ENCODE measurements around the gene HYAL1.
A peak's percentile ranks its signal among the peaks of the same experiment; 100 is the strongest.

HYAL1 gene

DNA sequence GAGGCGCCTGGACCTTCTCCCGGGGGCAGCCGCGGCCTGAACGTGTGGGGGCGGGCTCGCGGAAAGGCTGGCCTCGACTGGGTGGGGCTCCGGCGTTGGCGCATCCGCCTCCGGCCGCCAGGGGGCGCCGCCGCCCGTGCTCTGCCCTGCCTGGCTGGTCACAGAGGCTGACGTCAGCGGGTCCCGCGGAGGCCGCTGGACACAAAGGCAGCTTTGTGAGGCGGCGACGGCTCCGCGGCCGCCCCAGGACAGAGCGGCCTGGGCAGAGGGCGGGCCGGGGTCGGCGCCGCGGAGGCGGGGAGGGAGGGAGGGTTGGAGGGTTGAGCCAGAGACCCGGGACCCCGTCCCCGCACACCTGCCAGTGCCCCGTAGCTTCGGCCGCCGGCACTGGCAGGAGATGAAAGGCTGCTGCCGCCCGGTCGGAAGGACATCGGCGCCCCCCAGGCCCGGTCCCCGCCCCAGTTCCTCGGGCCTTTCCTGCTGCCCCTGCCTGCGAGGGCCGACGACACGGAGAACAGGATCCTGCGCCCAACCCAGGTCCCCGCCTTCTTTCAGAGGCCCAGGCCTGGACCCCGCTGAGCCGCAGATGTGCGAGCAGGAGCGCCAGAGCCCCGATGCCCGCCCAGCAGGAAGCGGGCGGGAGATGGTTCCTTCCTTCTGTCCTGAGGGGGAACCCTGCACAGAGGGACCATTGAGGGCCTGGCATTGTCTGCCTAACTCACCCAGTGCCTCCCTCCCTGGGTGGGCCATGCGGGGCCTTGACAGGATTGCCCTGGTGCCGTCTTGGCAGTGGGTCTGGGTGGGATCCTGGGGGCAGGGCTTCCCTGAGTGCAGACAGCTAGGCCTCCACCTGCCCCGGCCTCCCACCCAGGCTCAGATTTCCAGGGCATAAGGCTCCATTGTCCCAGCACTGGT, 43.1 kb downstream of the HYAL1 start:
- TF ChIP-seq, protein P1, sequence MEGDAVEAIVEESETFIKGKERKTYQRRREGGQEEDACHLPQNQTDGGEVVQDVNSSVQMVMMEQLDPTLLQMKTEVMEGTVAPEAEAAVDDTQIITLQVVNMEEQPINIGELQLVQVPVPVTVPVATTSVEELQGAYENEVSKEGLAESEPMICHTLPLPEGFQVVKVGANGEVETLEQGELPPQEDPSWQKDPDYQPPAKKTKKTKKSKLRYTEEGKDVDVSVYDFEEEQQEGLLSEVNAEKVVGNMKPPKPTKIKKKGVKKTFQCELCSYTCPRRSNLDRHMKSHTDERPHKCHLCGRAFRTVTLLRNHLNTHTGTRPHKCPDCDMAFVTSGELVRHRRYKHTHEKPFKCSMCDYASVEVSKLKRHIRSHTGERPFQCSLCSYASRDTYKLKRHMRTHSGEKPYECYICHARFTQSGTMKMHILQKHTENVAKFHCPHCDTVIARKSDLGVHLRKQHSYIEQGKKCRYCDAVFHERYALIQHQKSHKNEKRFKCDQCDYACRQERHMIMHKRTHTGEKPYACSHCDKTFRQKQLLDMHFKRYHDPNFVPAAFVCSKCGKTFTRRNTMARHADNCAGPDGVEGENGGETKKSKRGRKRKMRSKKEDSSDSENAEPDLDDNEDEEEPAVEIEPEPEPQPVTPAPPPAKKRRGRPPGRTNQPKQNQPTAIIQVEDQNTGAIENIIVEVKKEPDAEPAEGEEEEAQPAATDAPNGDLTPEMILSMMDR (IDR thresholded peaks at IDR 0.05), result peak; percentile 98
- TF ChIP-seq ZFX (IDR thresholded peaks at IDR 0.05; ENCODE audit: borderline replicate concordance), result no peak
- peak overlapping the region; percentile 84 for H3K27ac ChIP-seq

- TF ChIP-seq ZFX (IDR thresholded peaks at IDR 0.05; ENCODE audit: borderline replicate concordance), result no peak
- TF ChIP-seq, protein P1 (IDR thresholded peaks at IDR 0.05), result no peak
- peak overlapping the region; percentile 84 for H3K27ac ChIP-seq
These were observed 43.8 kb downstream of the HYAL1 start for GRCh38 chr3:50259432-50260026.

DNA sequence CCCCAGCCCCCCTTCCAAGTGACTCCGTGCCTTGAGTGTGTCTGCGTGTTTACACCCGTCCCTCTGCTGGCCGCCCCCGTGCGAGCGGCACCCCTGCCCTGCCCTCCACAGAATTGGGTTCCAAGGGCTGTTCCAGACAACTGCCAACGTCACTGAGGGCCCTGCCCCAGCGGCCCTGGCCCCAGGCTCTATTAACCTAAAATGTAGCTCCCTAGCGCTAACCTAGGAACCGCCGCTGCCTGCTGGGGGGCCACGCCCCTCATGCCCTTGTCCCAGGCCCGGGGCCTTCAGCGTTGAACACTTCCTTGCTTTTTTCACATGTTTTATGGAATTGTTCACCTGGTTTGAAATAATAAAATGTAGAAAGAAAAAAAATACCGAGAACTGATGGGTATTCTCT, 44.4 kb downstream of the HYAL1 start:
- H3K27ac ChIP-seq, result peak overlapping the region; percentile 84

DNA sequence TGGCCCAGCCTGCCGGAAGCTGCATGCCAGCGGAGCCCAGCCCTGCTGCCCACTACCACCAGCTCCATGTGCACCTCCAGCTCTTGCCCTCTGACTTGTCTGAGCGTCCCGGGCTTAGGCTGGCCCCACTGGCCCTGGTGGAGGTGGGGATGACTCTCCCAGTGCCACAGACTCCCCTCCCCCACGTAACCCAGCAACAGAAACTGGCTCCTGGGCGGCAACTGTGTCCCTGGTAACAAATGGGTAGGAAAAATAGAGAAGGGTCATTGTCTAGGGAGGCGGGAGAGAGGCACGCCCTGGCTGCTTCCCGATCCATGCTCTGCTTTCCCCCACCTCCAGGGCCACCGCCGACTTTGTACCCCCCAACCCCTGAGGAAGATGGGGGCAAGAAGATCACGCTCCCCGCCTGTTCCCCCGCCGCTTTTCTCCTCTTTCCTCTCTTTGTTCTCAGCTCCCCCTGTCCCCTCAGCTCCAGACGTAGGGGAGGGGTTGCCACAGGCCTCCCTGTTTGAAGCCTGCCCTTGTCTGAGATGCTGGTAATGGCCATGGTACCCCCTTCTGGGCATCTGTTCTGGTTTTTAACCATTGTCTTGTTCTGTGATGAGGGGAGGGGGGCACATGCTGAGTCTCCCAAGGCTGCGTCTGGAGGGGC, 45.2 kb downstream of the HYAL1 start:
- H3K27ac ChIP-seq, result 0 out of 2 replicates have a peak overlapping the region, but pooled peaks have one; percentile 84
- TF ChIP-seq, protein P1 (IDR thresholded peaks at IDR 0.05), result no peak
- TF ChIP-seq ZFX (IDR thresholded peaks at IDR 0.05; ENCODE audit: borderline replicate concordance), result no peak

More for the DNA sequence above, 44.4 kb downstream of the HYAL1 start:
- TF ChIP-seq, protein P1 (IDR thresholded peaks at IDR 0.05), result no peak
- no peak for TF ChIP-seq ZFX (IDR thresholded peaks at IDR 0.05; ENCODE audit: borderline replicate concordance)

- no peak overlapping the region for H3K27ac ChIP-seq
- no peak for TF ChIP-seq ZFX (IDR thresholded peaks at IDR 0.05; ENCODE audit: borderline replicate concordance)
- TF ChIP-seq, protein P1 (IDR thresholded peaks at IDR 0.05), result peak; percentile 87
These were observed 46.1 kb downstream of the HYAL1 start for GRCh38 chr3:50256978-50257890.

DNA sequence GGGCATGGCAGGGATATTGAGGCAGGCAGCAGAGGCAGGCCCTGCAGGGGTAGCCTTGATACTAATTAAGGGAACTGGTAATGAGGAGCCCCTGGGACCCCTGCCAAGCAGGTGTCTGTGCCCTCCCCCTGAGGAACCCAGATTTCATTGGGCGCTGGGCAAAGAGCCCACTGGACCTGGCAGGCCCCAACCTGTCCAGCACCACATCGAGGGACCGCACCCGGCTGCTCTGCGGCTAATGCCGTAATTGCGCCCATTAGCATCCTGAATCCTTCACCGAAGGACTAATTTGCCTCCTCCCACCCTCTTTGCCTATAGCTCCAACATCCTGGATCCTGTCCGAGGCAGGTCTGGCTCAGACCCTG, 48.1 kb downstream of the HYAL1 start:
- TF ChIP-seq ZFX (IDR thresholded peaks at IDR 0.05; ENCODE audit: borderline replicate concordance), result no peak
- TF ChIP-seq, protein P1 (IDR thresholded peaks at IDR 0.05), result no peak
- H3K27ac ChIP-seq, result no peak overlapping the region

All from 22Rv1 (cell line).